Nephron progenitor cell (in vitro differentiated cells): ENCODE data around the gene SLC25A24.

Experiments used
- DNase-seq: peaks from one replicate; pipeline ENCODE4 v3.0.0; 2021
- H3K27ac Mint-ChIP-seq: 2 replicates; pipeline ENCODE4 v1.8.0; 2021; ENCODE audit warnings: mild to moderate bottlenecking, moderate library complexity, mixed read lengths
- H3K27me3 Mint-ChIP-seq: 2 replicates; pipeline ENCODE4 v1.8.0; 2021; ENCODE audit warnings: mild to moderate bottlenecking, low read depth, mixed read lengths; ENCODE audit not compliant: poor library complexity
- H3K36me3 Mint-ChIP-seq: 2 replicates; pipeline ENCODE4 v1.8.0; 2021; ENCODE audit warnings: low read depth, mixed read lengths
- H3K4me1 Mint-ChIP-seq: 2 replicates; pipeline ENCODE4 v1.8.0; 2021; ENCODE audit warnings: mixed read lengths
- H3K4me3 Mint-ChIP-seq: 2 replicates; pipeline ENCODE4 v1.8.0; 2021; ENCODE audit warnings: mild to moderate bottlenecking, moderate library complexity, mixed read lengths
- H3K9me3 Mint-ChIP-seq: 2 replicates; pipeline ENCODE4 v1.8.0; 2021; ENCODE audit warnings: mild to moderate bottlenecking, moderate library complexity, mixed read lengths
- TF ChIP-seq, protein P1 (sequence below): fragments of 200-600 bp; sonication (generic); IDR thresholded peaks from 2 replicates; pipeline ENCODE4 v1.5.0; 2021; ENCODE audit warnings: antibody characterized with exemption

The SLC25A24 gene

GRCh38 chr1:108100148-108100547 is 100.0 kb downstream of the SLC25A24 start:
- Mint-ChIP-seq H3K4me1 (peaks cover 6% of the 10 kb centered on the region), H3K27ac (no peak overlapping the region), H3K9me3 (no peaks in the 10 kb centered on the region), H3K27me3 (no peaks in the 10 kb centered on the region), H3K36me3 (no peaks in the 10 kb centered on the region), H3K4me3 (no peak overlapping the region)
- DNase-seq: no peak
- TF ChIP-seq, protein P1, sequence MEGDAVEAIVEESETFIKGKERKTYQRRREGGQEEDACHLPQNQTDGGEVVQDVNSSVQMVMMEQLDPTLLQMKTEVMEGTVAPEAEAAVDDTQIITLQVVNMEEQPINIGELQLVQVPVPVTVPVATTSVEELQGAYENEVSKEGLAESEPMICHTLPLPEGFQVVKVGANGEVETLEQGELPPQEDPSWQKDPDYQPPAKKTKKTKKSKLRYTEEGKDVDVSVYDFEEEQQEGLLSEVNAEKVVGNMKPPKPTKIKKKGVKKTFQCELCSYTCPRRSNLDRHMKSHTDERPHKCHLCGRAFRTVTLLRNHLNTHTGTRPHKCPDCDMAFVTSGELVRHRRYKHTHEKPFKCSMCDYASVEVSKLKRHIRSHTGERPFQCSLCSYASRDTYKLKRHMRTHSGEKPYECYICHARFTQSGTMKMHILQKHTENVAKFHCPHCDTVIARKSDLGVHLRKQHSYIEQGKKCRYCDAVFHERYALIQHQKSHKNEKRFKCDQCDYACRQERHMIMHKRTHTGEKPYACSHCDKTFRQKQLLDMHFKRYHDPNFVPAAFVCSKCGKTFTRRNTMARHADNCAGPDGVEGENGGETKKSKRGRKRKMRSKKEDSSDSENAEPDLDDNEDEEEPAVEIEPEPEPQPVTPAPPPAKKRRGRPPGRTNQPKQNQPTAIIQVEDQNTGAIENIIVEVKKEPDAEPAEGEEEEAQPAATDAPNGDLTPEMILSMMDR: no peak

GRCh38 chr1:108097018-108097417 is 103.1 kb downstream of the SLC25A24 start:
- no peaks in the 10 kb centered on the region for H3K36me3 Mint-ChIP-seq
- DNase-seq: no peak
- H3K9me3 Mint-ChIP-seq: no peaks in the 10 kb centered on the region
- no peaks in the 10 kb centered on the region for H3K4me1 Mint-ChIP-seq
- H3K27ac Mint-ChIP-seq: no peak overlapping the region
- no peaks in the 10 kb centered on the region for H3K27me3 Mint-ChIP-seq
- no peak overlapping the region for H3K4me3 Mint-ChIP-seq
- TF ChIP-seq, protein P1: no peak

- no peak for DNase-seq
- Mint-ChIP-seq H3K4me3 (no peak overlapping the region), H3K27me3 (no peaks in the 10 kb centered on the region), H3K9me3 (no peaks in the 10 kb centered on the region), H3K27ac (no peak overlapping the region), H3K36me3 (no peaks in the 10 kb centered on the region), H3K4me1 (no peaks in the 10 kb centered on the region)
- TF ChIP-seq, protein P1: no peak
These were observed 104.1 kb downstream of the SLC25A24 start for GRCh38 chr1:108096089-108096488.

DNA sequence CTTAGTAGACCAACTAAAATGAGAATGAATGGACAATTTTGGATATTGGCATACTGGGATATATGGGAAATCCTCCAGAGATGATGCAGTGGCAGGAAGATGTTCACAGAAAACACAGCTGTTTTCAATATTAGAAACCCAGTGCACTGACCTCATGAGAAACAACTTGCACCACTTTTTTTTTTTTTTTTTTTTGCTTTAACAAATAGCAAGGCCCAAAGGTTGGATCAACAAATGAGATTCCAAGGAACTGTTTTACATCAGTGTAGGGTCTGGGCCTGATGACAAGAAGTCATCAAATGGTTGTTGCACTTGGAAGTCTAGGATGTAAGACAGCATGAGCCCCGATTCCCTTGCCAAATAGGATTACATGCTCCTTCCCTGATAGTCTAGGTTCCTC is 110.7 kb downstream of the SLC25A24 start:
- no peak overlapping the region for H3K4me3 Mint-ChIP-seq
- no peaks in the 10 kb centered on the region for H3K27me3 Mint-ChIP-seq
- DNase-seq: no peak
- H3K9me3 Mint-ChIP-seq: no peaks in the 10 kb centered on the region
- no peaks in the 10 kb centered on the region for H3K36me3 Mint-ChIP-seq
- no peak overlapping the region for H3K27ac Mint-ChIP-seq
- TF ChIP-seq, protein P1: no peak
- no peaks in the 10 kb centered on the region for H3K4me1 Mint-ChIP-seq

GRCh38 chr1:108085628-108086027 is 114.5 kb downstream of the SLC25A24 start:
- no peak for DNase-seq
- TF ChIP-seq, protein P1: no peak
- Mint-ChIP-seq H3K36me3 (no peaks in the 10 kb centered on the region), H3K4me3 (no peak overlapping the region), H3K27me3 (no peaks in the 10 kb centered on the region), H3K4me1 (peaks cover 25% of the 10 kb centered on the region), H3K27ac (no peak overlapping the region), H3K9me3 (no peaks in the 10 kb centered on the region)

DNA sequence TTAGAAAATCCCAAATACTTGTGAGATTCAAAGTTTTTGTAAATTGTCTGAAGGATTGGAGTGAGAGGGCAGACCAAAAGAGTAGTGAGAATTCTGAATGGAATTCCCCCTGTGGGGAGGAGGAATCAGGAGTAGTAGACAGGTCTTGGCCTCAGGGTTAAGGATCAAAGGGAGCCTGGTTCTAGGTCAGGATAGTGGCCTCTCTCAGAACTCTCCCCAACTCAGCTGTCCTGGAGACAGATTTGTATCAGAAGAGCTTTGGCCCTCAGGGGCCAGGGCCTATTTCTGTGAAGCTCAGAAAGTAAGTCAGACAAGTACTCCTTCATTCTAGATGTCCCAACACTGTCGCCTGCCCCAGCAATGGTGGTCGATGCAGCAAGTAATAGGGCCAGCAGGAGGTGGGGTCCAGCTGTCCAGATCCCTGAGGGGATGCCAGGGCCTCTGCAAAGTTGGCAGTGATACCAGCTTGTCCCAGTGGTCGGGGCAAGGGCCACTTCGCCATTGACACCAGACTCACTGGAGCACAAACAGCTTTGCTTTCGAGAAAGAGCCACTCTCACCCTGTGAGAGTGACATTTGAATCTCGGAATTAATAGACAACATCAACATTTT is 115.2 kb downstream of the SLC25A24 start:
- peaks cover 32% of the 10 kb centered on the region for H3K4me1 Mint-ChIP-seq
- H3K9me3 Mint-ChIP-seq: no peaks in the 10 kb centered on the region
- no peak for DNase-seq
- H3K36me3 Mint-ChIP-seq: no peaks in the 10 kb centered on the region
- H3K27ac Mint-ChIP-seq: no peak overlapping the region
- TF ChIP-seq, protein P1: no peak
- H3K4me3 Mint-ChIP-seq: no peak overlapping the region
- H3K27me3 Mint-ChIP-seq: no peaks in the 10 kb centered on the region
